SU-DHL-6 (cell line): ENCODE results near the gene RRP1B.

Experiments used
- H2AFZ ChIP-seq: fragments of 200-600 bp; sonication (generic); 2 replicates; pipeline ENCODE4 v1.6.1; 2014; ENCODE audit warnings: low read depth, mild to moderate bottlenecking, moderate library complexity, mixed read lengths, antibody characterized with exemption, low read length; ENCODE audit not compliant: severe bottlenecking
- H3F3A ChIP-seq: fragments of 200-600 bp; shearing (Covaris generic); 2 replicates; pipeline ENCODE4 v1.6.0; 2016; ENCODE audit warnings: antibody characterized with exemption, mild to moderate bottlenecking; ENCODE audit not compliant: insufficient read depth
- H3K27ac ChIP-seq: fragments of 200-600 bp; sonication (generic); 2 replicates; pipeline ENCODE4 v1.5.1; 2016; ENCODE audit warnings: low read depth, mild to moderate bottlenecking, low read length, moderate library complexity, mixed read lengths
- H3K27me3 ChIP-seq: fragments of 200-600 bp; sonication (generic), shearing (Covaris generic); 2 replicates; pipeline ENCODE4 v1.6.0; 2014; ENCODE audit warnings: mild to moderate bottlenecking, low read length
- H3K36me3 ChIP-seq: fragments of 200-600 bp; sonication (generic); 2 replicates; pipeline ENCODE4 v1.6.1; 2014; ENCODE audit warnings: mild to moderate bottlenecking, low read length, mixed read lengths
- H3K4me2 ChIP-seq: fragments of 300-600, 200-600 bp; shearing (Covaris generic), sonication (generic); 2 replicates; pipeline ENCODE4 v1.6.0; 2014; ENCODE audit warnings: low read length, low read depth, mild to moderate bottlenecking; ENCODE audit not compliant: poor library complexity, severe bottlenecking
- H3K4me3 ChIP-seq: fragments of 200-600 bp; sonication (generic); 2 replicates; pipeline ENCODE4 v1.5.1; 2014; ENCODE audit warnings: antibody characterized with exemption, low read length, mild to moderate bottlenecking, mixed read lengths; ENCODE audit not compliant: insufficient read depth, poor library complexity, severe bottlenecking
- H3K79me2 ChIP-seq: fragments of 200-600 bp; sonication (generic); 2 replicates; pipeline ENCODE4 v1.6.1; 2014; ENCODE audit warnings: mild to moderate bottlenecking, low read length, moderate library complexity; ENCODE audit not compliant: insufficient read depth
- H3K9ac ChIP-seq: fragments of 200-600 bp; sonication (generic); 2 replicates; pipeline ENCODE4 v1.7.0; 2014; ENCODE audit warnings: mild to moderate bottlenecking, low read length
- H3K9me2 ChIP-seq: fragments of 200-600 bp; sonication (generic); replicated peaks from 2 replicates; pipeline ENCODE4 v1.6.1; 2014; ENCODE audit warnings: low read length; ENCODE audit not compliant: insufficient read depth
- H3K9me3 ChIP-seq: fragments of 200-600 bp; sonication (generic); 2 replicates; pipeline ENCODE4 v1.6.1; 2014; ENCODE audit warnings: low read length, mixed read lengths; ENCODE audit not compliant: insufficient read depth
- H4K20me1 ChIP-seq: fragments of 200-600 bp; sonication (generic); 2 replicates; pipeline ENCODE4 v1.6.1; 2014; ENCODE audit warnings: low read depth, mild to moderate bottlenecking, antibody characterized with exemption, low read length, moderate library complexity, mixed read lengths
- EZH2phosphoT487 ChIP-seq: fragments of 200-600 bp; sonication (generic), shearing (Covaris generic); conservative IDR thresholded peaks from 2 replicates; pipeline ENCODE4 v1.6.1; 2018; ENCODE audit warnings: mild to moderate bottlenecking, antibody characterized with exemption, low read length, moderate library complexity, mixed read lengths
- TF ChIP-seq, protein P1 (sequence below): fragments of 200-600 bp; sonication (generic); IDR thresholded peaks from one replicate; pipeline ENCODE4 v1.5.1; 2017; ENCODE audit warnings: antibody characterized with exemption, mild to moderate bottlenecking, low read length, moderate library complexity; ENCODE audit not compliant: insufficient read depth, poor library complexity, severe bottlenecking

The RRP1B gene

GRCh38 chr21:43669828-43670605, 10.7 kb downstream of the RRP1B start:
- no peak overlapping the region for H2AFZ ChIP-seq
- H4K20me1 ChIP-seq, result no peaks in the 10 kb centered on the region; the same call in 1 of the 2 replicates
- H3K4me3 ChIP-seq, result no peak overlapping the region
- H3K9ac ChIP-seq, result no peak overlapping the region
- H3K9me2 ChIP-seq, result no peaks in the 10 kb centered on the region
- H3K36me3 ChIP-seq, result no peaks in the 10 kb centered on the region
- no peak overlapping the region for H3K4me2 ChIP-seq
- no peaks in the 10 kb centered on the region for H3K9me3 ChIP-seq
- no peaks in the 10 kb centered on the region for H3F3A ChIP-seq
- TF ChIP-seq, protein P1, sequence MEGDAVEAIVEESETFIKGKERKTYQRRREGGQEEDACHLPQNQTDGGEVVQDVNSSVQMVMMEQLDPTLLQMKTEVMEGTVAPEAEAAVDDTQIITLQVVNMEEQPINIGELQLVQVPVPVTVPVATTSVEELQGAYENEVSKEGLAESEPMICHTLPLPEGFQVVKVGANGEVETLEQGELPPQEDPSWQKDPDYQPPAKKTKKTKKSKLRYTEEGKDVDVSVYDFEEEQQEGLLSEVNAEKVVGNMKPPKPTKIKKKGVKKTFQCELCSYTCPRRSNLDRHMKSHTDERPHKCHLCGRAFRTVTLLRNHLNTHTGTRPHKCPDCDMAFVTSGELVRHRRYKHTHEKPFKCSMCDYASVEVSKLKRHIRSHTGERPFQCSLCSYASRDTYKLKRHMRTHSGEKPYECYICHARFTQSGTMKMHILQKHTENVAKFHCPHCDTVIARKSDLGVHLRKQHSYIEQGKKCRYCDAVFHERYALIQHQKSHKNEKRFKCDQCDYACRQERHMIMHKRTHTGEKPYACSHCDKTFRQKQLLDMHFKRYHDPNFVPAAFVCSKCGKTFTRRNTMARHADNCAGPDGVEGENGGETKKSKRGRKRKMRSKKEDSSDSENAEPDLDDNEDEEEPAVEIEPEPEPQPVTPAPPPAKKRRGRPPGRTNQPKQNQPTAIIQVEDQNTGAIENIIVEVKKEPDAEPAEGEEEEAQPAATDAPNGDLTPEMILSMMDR, result no peak
- TF ChIP-seq EZH2phosphoT487, result no peak
- H3K27ac ChIP-seq, result no peak overlapping the region
- H3K79me2 ChIP-seq, result peaks cover 59% of the 10 kb centered on the region
- no peaks in the 10 kb centered on the region for H3K27me3 ChIP-seq

DNA sequence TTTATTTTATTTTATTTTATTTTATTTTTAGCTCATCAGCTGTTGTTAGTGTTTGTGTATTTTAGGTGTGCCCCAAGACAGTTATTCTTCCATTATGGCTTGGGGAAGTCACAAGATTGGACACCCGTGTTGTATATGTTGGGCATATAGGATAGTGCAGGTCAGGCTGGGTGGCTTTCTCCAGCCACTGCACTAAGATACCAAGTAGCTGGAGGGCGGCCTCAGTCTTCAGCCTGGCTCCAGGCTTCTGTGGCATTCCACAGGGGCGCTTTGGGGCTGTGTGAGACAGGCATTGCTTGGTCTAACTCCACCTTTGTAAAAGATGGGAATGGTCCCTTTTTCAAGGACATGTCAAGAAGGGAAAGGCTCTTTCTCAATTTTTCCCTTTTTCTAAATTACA, 16.5 kb downstream of the RRP1B start:
- no peak overlapping the region for H2AFZ ChIP-seq
- no peak overlapping the region for H3K9ac ChIP-seq
- H3F3A ChIP-seq, result no peaks in the 10 kb centered on the region
- no peaks in the 10 kb centered on the region for H3K27me3 ChIP-seq
- no peak overlapping the region for H3K27ac ChIP-seq
- no peaks in the 10 kb centered on the region; the same call in 1 of the 2 replicates for H4K20me1 ChIP-seq
- no peaks in the 10 kb centered on the region for H3K9me3 ChIP-seq
- H3K79me2 ChIP-seq, result peaks cover 18% of the 10 kb centered on the region
- peaks cover 13% of the 10 kb centered on the region; the same call in 1 of the 2 replicates for H3K36me3 ChIP-seq
- no peak overlapping the region for H3K4me3 ChIP-seq
- no peak overlapping the region for H3K4me2 ChIP-seq
- TF ChIP-seq, protein P1, result no peak
- TF ChIP-seq EZH2phosphoT487, result no peak
- no peaks in the 10 kb centered on the region for H3K9me2 ChIP-seq

GRCh38 chr21:43676391-43676790, 17.0 kb downstream of the RRP1B start:
- H3K9me3 ChIP-seq, result no peaks in the 10 kb centered on the region
- no peaks in the 10 kb centered on the region for H3K9me2 ChIP-seq
- peaks cover 13% of the 10 kb centered on the region; the same call in 1 of the 2 replicates for H3K36me3 ChIP-seq
- no peak overlapping the region for H3K27ac ChIP-seq
- no peaks in the 10 kb centered on the region for H3F3A ChIP-seq
- TF ChIP-seq, protein P1, result no peak
- TF ChIP-seq EZH2phosphoT487, result no peak
- H2AFZ ChIP-seq, result no peak overlapping the region
- no peak overlapping the region for H3K4me3 ChIP-seq
- H3K4me2 ChIP-seq, result no peak overlapping the region
- H3K79me2 ChIP-seq, result 0 out of 2 replicates have a peak, but pooled peaks cover 15% of the 10 kb centered on the region
- no peaks in the 10 kb centered on the region for H3K27me3 ChIP-seq
- H3K9ac ChIP-seq, result no peak overlapping the region
- H4K20me1 ChIP-seq, result no peaks in the 10 kb centered on the region; the same call in 1 of the 2 replicates
